Astrocyte (in vitro differentiated cells and primary cell): Measurements from ENCODE around the gene FMN1.

ENCODE experiments used
- EZH2 ChIP-seq: IDR thresholded peaks from 2 replicates; pipeline ENCODE4 v1.6.1; 2012; ENCODE audit warnings: mild to moderate bottlenecking, low read length, inconsistent platforms; ENCODE audit not compliant: insufficient read depth
- TF ChIP-seq, protein P1 (sequence below): IDR thresholded peaks from 2 replicates; pipeline ENCODE4 v1.5.1; 2011; ENCODE audit warnings: low read depth, mild to moderate bottlenecking, inconsistent platforms, low read length, moderate library complexity; ENCODE audit not compliant: insufficient read depth

DNA sequence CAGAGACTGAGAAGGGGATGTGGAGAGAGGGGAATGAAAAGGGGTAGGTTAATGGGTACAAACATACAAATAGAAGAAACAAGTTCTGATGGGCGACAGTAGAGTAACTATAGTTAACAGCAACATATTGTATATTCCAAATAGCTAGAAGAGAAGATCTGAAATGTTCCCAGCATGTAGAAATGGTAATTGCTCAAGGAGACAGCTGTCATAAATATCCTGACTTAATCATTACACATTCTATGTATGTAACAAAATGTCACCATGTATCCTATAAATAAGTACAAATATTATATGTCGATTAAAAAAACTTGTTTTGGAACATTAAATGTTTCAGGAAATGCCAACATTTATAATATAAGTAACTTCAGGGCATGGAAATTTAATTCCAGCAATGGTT lies 23.3 kb downstream of the FMN1 start:
- TF ChIP-seq EZH2 = no peak
- TF ChIP-seq, protein P1, sequence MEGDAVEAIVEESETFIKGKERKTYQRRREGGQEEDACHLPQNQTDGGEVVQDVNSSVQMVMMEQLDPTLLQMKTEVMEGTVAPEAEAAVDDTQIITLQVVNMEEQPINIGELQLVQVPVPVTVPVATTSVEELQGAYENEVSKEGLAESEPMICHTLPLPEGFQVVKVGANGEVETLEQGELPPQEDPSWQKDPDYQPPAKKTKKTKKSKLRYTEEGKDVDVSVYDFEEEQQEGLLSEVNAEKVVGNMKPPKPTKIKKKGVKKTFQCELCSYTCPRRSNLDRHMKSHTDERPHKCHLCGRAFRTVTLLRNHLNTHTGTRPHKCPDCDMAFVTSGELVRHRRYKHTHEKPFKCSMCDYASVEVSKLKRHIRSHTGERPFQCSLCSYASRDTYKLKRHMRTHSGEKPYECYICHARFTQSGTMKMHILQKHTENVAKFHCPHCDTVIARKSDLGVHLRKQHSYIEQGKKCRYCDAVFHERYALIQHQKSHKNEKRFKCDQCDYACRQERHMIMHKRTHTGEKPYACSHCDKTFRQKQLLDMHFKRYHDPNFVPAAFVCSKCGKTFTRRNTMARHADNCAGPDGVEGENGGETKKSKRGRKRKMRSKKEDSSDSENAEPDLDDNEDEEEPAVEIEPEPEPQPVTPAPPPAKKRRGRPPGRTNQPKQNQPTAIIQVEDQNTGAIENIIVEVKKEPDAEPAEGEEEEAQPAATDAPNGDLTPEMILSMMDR = no peak
